ENCODE results near the gene DAD1.

DNA sequence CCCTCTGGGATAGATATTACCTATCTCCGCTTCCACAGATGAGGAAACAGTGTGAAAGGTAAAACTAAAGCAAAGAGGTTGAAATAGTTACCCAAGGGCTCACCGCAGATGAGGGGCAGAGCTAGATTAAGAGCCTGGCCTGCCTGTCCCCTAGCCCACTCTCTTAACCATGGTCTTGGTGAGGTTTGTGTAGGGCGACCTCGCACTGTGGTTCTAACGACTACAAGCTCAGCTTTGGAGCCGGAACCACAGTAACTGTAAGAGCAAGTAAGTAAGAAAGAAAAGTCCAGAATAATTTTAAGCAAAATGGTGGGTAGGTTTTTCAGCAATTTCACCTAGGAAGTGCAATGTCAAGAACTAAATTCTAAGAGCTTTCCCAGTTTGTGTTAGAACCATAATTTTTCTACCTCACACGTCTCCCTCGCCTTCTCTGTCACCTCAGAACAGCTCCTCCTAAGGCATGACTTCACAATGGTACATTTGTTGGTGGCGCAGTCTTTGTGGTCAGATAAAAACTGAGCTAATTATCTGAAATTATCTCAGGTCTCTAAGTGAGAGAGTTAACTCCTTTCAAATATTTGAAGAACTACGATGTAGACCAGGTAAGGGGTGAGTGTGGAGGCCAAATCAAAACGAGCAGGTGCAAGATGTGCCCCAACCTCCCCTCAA, 64.8 kb downstream of the DAD1 start:
- TF ChIP-seq CTCF (IDR thresholded peaks at IDR 0.05; ENCODE audit: poor library complexity) (no peak), EZH2 (IDR thresholded peaks at IDR 0.05; ENCODE audit: borderline replicate concordance) (no peak), EZH2phosphoT487 (IDR thresholded peaks at IDR 0.05; ENCODE audit: low read depth, severe bottlenecking, unreplicated experiment) (no peak)
